Heart right ventricle (tissue), 16 donors: ENCODE measurements around the gene F13B. TPM values are rescaled to one million over a fixed set of nuclear protein-coding genes. Genes with fewer than 3 reads are reported as not detected.

Experiments used
- ATAC-seq, 8 donors: fragments of 200-7000 bp; cut with Tn5 transposase; one replicate each; pipeline ENCODE4 v1.9.1; 2020; ENCODE audit warnings: mild to moderate bottlenecking in 8 of 8, moderate library complexity in 8 of 8, moderate number of reproducible peaks in 1 of 8
- DNase-seq, 2 donors: peaks; one replicate each; pipeline ENCODE4 v3.0.0-alpha.2; 2020
- H3K27ac ChIP-seq, 10 donors: fragments of 200-600 bp; sonication (generic) in 2 of 10; one replicate each; pipeline versions ENCODE4 v1.5.0 to v1.8.0; 2020 to 2022; ENCODE audit warnings: mild to moderate bottlenecking in 3 of 10
- H3K27me3 ChIP-seq, 7 donors: fragments of 200-600 bp; one replicate each; pipeline ENCODE4 v1.8.0; 2021 to 2022; ENCODE audit warnings: mild to moderate bottlenecking in 2 of 7
- H3K36me3 ChIP-seq, 9 donors: fragments of 200-600 bp; sonication (generic) in 1 of 9; one replicate each; pipeline versions ENCODE4 v1.5.0 to v1.8.0; 2020 to 2022; ENCODE audit warnings: mild to moderate bottlenecking in 2 of 9
- H3K4me1 ChIP-seq, 9 donors: fragments of 200-600 bp; sonication (generic) in 1 of 9; one replicate each; pipeline versions ENCODE4 v1.5.0 to v1.8.0; 2020 to 2022; ENCODE audit warnings: mild to moderate bottlenecking in 4 of 9
- H3K4me3 ChIP-seq, 10 donors: fragments of 200-600 bp; sonication (generic) in 2 of 10; one replicate each; pipeline versions ENCODE4 v1.5.0 to v1.8.0; 2020 to 2022; ENCODE audit warnings: mild to moderate bottlenecking in 7 of 10, moderate library complexity in 2 of 10
- H3K9me3 ChIP-seq, 11 donors: fragments of 200-600 bp in 10 of 11; sonication (generic) in 2 of 11; one replicate each; pipeline versions ENCODE4 v1.5.0 to v1.8.0; 2013 to 2022; ENCODE audit warnings: mild to moderate bottlenecking in 2 of 11, control low read depth in 1 of 11, moderate library complexity in 1 of 11
- CTCF ChIP-seq, 9 donors: fragments of 200-600 bp; sonication (generic) in 2 of 9; IDR thresholded peaks; one replicate each; pipeline versions ENCODE4 v1.5.0 to v1.8.0; 2021 to 2022; ENCODE audit warnings: antibody characterized with exemption in 9 of 9, mild to moderate bottlenecking in 5 of 9, moderate library complexity in 1 of 9
- WGBS, 2 donors: extraction: QIAGEN DNeasy Blood & Tissue Kit; methylation state at CpG; one replicate each; pipeline ENCODE4 v1.1.7; 2013; ENCODE audit warnings: inconsistent platforms in 1 of 2; 5-methylcytosine and 5-hydroxymethylcytosine counted together
- intact Hi-C, 10 donors: fragments of 100-400 bp; cut with DNase I; formaldehyde crosslinking; loops; one replicate each; pipeline versions ENCODE4 v1.11.1 to v1.14.2; 2022
- polyA plus RNA-seq, 2 donors: library from polyadenylated mRNA; stranded (reverse); fragments of 200-250 nt; gene quantifications; one replicate each; pipeline ENCODE4 v1.2.3, GENCODE V29; 2013
- total RNA-seq, 10 donors: library from RNA; stranded (reverse); fragmentation: NEBNext Ultra II Directional in 3 of 10; extraction: Animal tissue kit (Norgen Biotek cat#: 25700) in 3 of 10; gene quantifications; one replicate each; pipeline versions ENCODE4 v1.2.1 to v1.2.4, GENCODE V29; 2021 to 2023
- donor health status: Arrhythmogenic right ventricular cardiomyopathy.
- donor health status: ischemic (EF 13 %, LVEDD 7.1; RV severe dilation, severe dysfunction).
- donor health status: healthy with polysubstance abuse.
- donor health status: DM: no; HTN: yes; CAD: no.
- donor health status: DM: no; HTN: no; CAD: no.
- donor health status: ischemic (EF 25% LVEDD 6.9; RV normal size, moderate dysfunction).
- donor health status: ischemic (EF 25% LVEDD 5.7; RV mildly dilated, moderate dysfunction).
- donor health status: healthy.
- donor health status: DM: yes; HTN: yes; CAD: no.
- donor health status: Ischemic cardiomyopathy.
- donor health status: ischemic (EF 35%, LVEDD 5.7; RV mildly dilated, moderate dysfunction).
- donor health status: nonischemic (EF 11% LVEDD 7.7; RV severe dilation, severe dysfunction).
- donor health status: DM: yes; HTN: yes; CAD: no.
- donor health status: PGD.
- donor health status: ischemic (EF 29% LVEDD 5.4; RV normal size, mild dysfunction).
- donor health status: nonischemic (EF 23%, LVEDD 6.1; RV moderate dilation, normal function).

Gene F13B
- total and polyA plus RNA-seq, 12 donors, result not detected

- TF ChIP-seq CTCF (IDR thresholded peaks at IDR 0.05), result no peak
- 89 to 98% methylated on average over 2 of the region's 2 CpGs for WGBS, 2 donors
- Histone ChIP-seq H3K4me1 (no peaks in the 10 kb centered on the region), H3K27me3 (no peaks in the 10 kb centered on the region), H3K36me3 (peaks cover 0 to 32% (median 0%) of the 10 kb centered on the region in 9 donors), H3K9me3 (peaks cover 0 to 28% (median 3%) of the 10 kb centered on the region in 11 donors), H3K27ac (no peak overlapping the region), H3K4me3 (no peak overlapping the region)
- ATAC-seq (no peak), DNase-seq (no peak)
- intact Hi-C loops, result no loop called here
These were observed 13.3 kb upstream of the F13B start for GRCh38 chr1:197080323-197080722.

- Histone ChIP-seq H3K4me1 (no peaks in the 10 kb centered on the region), H3K27me3 (no peaks in the 10 kb centered on the region), H3K27ac (no peak overlapping the region), H3K4me3 (no peak overlapping the region), H3K9me3 (peaks cover 0 to 15% (median 3%) of the 10 kb centered on the region in 11 donors), H3K36me3 (no peaks in the 10 kb centered on the region)
- 75 to 82% methylated on average over 1 of the region's 1 CpG for WGBS, 2 donors
- ATAC-seq, result no peak
- intact Hi-C loops, result no loop called here
- no peak for DNase-seq
- TF ChIP-seq CTCF (IDR thresholded peaks at IDR 0.05), result no peak
These were observed 9.5 kb upstream of the F13B start for GRCh38 chr1:197076585-197076984.

- WGBS, 2 donors, result 82 to 88% methylated on average over 1 of the region's 1 CpG
- ATAC-seq, result no peak
These were observed 6.9 kb upstream of the F13B start for GRCh38 chr1:197073978-197074377.

GRCh38 chr1:197067457-197067818 lies 378 bp upstream of the F13B start:
- intact Hi-C loops, result no loop called here
- peaks cover 0 to 14% (median 0%) of the 10 kb centered on the region in 11 donors for H3K9me3 ChIP-seq
- ATAC-seq (no peak), DNase-seq (no peak)
- H3K36me3 ChIP-seq, result no peaks in the 10 kb centered on the region
- TF ChIP-seq CTCF (IDR thresholded peaks at IDR 0.05), result no peak
- no peak overlapping the region for H3K27ac ChIP-seq
- no peak overlapping the region for H3K4me3 ChIP-seq
- no peaks in the 10 kb centered on the region for H3K4me1 ChIP-seq
- H3K27me3 ChIP-seq, result no peaks in the 10 kb centered on the region

More at GRCh38 chr1:197073978-197074377, 6.9 kb upstream of the F13B start:
- TF ChIP-seq CTCF (IDR thresholded peaks at IDR 0.05), result no peak
- H3K36me3 ChIP-seq, result no peaks in the 10 kb centered on the region
- no peak for DNase-seq
- no peaks in the 10 kb centered on the region for H3K27me3 ChIP-seq
- peaks cover 0 to 14% (median 0%) of the 10 kb centered on the region in 11 donors for H3K9me3 ChIP-seq
- no peak overlapping the region for H3K4me3 ChIP-seq
- intact Hi-C loops, result no loop called here
- no peaks in the 10 kb centered on the region for H3K4me1 ChIP-seq
- no peak overlapping the region for H3K27ac ChIP-seq
